GM10266 (cell line): ENCODE results near the gene SLC25A44.
A peak's percentile ranks its signal among the peaks of the same experiment; 100 is the strongest.

Source experiments
- DNase-seq: peaks from one replicate; pipeline ENCODE4 v3.0.0; 2012; ENCODE audit errors: extremely low spot score
- TF ChIP-seq, protein P1 (sequence below): IDR thresholded peaks from 2 replicates; pipeline ENCODE4 v1.5.1; 2012; ENCODE audit warnings: mild to moderate bottlenecking, low read depth; ENCODE audit not compliant: control insufficient read depth, insufficient read depth; ENCODE audit errors: missing control alignments

SLC25A44 gene

DNA sequence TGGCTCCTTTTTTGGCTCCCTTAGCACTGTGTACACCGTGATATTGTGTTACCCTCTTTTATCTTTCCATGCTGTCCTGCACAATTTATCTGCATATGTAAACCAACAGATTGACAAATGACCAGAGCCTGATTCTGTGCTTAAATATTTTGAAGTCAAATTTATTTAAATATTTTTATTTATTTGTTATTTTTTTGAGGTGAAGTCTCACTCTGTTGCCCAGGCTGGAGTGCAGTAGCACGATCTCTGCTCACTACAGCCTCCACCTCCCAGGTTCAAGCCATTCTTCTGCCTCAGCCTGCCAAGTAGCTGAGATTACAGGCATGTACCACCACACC is 31.7 kb downstream of the SLC25A44 start:
- DNase-seq = no peak
- TF ChIP-seq, protein P1, sequence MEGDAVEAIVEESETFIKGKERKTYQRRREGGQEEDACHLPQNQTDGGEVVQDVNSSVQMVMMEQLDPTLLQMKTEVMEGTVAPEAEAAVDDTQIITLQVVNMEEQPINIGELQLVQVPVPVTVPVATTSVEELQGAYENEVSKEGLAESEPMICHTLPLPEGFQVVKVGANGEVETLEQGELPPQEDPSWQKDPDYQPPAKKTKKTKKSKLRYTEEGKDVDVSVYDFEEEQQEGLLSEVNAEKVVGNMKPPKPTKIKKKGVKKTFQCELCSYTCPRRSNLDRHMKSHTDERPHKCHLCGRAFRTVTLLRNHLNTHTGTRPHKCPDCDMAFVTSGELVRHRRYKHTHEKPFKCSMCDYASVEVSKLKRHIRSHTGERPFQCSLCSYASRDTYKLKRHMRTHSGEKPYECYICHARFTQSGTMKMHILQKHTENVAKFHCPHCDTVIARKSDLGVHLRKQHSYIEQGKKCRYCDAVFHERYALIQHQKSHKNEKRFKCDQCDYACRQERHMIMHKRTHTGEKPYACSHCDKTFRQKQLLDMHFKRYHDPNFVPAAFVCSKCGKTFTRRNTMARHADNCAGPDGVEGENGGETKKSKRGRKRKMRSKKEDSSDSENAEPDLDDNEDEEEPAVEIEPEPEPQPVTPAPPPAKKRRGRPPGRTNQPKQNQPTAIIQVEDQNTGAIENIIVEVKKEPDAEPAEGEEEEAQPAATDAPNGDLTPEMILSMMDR = no peak

DNA sequence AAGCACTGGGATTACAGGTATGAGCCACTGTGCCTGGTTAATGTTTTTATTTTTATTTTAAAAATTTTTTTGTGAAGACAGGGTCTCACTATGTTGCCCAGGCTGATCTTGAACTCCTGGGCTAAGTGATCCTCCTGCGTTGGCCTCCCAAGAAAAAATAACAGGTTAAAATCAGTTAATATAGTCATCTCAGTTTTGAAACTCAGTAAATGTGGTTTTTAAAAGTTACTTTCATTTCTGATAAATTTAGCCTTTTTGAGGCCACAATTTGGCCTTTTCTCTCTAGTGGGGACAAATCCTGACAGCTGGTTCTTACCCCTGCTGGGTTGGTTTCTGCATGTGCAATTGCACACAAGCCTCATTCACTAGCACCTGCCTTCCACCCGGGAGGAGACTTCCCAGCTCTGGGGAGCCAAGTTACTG is 32.2 kb downstream of the SLC25A44 start:
- peak; percentile 71 for DNase-seq
- TF ChIP-seq, protein P1 = no peak

DNA sequence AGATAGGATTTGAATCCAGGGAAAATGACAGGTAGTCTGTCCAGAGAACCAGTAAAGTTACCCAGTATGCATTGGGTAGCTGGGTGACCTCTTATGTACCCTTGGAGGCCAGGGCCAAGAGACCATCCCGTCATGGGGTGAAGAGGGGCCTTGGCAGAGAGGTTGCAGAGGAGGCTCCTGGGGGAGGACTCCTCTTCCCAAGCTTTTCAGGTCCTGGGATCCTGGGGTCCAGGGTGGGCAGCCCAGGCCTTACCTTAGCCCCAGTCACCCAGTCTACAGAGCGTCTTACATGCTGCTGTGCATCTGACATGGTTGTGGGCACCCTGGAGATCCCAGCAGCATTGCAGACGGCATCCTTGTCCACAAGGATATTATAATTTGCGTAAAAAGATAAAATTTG is 32.9 kb downstream of the SLC25A44 start:
- DNase-seq = no peak
- TF ChIP-seq, protein P1 = no peak

DNA sequence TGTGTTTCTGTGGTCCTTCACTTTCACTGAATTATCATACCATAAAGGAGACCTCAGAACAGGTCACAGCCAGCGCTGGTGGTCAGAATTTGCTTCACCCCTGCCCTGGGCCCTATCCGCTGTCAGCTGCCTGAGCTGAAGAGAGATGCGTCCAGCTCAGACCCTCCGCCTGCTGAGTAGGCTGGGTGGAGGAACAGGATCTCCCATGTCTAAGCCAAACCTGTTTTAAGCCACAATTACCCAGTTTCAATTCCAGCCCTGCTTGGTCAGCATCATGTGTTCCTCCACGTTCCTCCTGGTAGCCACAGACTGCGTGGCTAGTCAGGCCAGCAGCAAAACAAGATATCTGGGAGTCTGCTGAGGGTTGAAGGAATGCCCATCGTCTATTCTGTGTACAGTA is 34.6 kb downstream of the SLC25A44 start:
- DNase-seq = no peak
- TF ChIP-seq, protein P1 = no peak

DNA sequence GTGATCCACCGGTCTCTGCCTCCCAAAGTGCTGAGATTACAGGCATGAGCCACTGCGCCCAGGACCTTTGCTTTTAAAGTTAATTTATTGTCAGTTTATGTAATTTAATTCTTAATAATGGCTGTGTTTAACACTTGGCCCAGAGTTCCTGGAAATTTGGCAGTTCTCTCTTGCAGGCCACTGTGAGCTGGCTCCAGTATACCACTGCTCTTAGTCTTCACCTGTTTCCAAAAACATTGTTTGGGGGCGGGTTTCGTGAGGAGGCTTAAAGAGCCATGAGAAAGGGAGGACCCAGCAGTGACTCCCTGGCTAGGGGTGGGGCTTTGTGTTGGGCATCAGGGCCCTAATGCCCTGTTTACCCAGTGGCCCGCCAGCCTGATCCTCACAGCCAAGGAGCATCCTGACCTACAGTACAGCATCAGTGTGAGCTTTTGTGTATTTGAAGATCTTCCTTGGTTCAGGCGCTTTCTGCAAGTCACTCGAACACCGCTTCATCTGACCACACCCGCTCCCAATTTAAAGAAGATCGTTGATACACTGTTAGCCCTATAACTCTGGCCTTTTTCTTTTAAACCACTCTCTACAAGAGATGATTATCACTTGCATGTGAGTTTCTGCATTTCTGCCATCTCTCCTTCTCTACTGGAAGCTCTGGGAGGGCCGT is 36.0 kb downstream of the SLC25A44 start:
- no peak for DNase-seq
- TF ChIP-seq, protein P1 = no peak

DNA sequence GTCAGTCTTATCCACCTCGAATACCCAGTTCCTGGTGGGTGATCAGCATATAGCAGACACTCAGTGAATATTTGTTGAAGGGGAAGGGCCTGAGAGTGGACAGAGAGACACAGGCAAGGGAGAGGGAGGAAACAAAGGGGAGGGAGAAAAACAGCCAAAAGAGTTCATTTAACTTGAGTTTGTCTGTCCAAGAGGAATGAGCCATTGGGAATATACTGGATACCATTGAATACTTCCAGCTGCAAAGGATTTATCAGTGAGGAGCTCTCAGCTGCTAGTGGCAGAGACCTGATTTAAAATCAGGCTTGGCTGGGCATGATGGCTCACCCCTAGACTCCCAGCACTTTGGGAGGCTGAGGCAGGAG is 36.6 kb downstream of the SLC25A44 start:
- TF ChIP-seq, protein P1 = no peak
- no peak for DNase-seq

DNA sequence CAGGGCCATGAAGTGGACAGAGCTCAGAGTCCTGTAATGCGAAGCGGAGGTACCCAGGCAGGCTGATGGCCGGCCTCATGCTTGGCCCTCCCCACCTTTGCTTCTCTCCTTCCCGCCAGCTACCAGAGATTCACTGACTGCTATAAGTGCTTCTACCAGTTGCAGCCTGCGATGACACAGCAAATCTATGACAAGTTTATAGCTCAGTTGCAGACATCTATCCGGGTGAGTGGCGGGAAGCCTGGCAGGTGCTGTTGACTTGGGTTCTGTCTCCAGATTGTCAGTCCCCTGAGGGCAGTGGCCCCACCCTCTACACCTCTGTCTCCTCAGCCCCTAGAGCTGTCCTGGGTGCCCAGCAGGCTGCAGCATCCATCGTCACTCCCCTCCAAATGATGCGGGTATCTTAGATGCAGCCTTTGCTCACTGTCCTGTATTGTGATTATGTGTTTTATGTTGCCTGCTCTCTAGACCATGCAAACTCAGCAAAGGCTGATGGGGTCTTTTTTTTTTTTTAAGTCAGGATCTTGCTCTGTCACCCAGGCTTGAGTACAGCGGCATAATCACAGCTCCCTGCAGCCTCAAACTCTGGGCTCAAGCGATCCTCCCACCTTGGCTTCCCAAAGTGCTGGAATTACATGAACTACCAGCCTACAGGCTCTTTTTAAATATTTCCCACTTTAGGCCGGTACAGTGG is 38.4 kb downstream of the SLC25A44 start:
- no peak for DNase-seq
- TF ChIP-seq, protein P1 = no peak
